ENCODE results near the gene GPR176.

GPR176 gene

GRCh38 chr15:39804026-39804425, 116.0 kb downstream of the GPR176 start:
- no peak for DNase-seq (ENCODE audit: low read depth in 3 of 3)

- DNase-seq (ENCODE audit: low read depth in 3 of 3), result no peak
Observed at GRCh38 chr15:39803016-39803415, 117.0 kb downstream of the GPR176 start.

GRCh38 chr15:39801641-39802309, 118.3 kb downstream of the GPR176 start:
- DNase-seq (ENCODE audit: low read depth in 3 of 3), result no peak

GRCh38 chr15:39799552-39800011, 120.5 kb downstream of the GPR176 start:
- DNase-seq (ENCODE audit: low read depth in 3 of 3), result no peak

GRCh38 chr15:39798382-39798781, 121.7 kb downstream of the GPR176 start:
- DNase-seq (ENCODE audit: low read depth in 3 of 3), result no peak

- no peak for DNase-seq (ENCODE audit: low read depth in 3 of 3)
Observed at GRCh38 chr15:39797407-39797806, 122.7 kb downstream of the GPR176 start.

GRCh38 chr15:39796601-39797000, 123.5 kb downstream of the GPR176 start:
- DNase-seq (ENCODE audit: low read depth in 3 of 3), result no peak

GRCh38 chr15:39795486-39795885, 124.6 kb downstream of the GPR176 start:
- DNase-seq (ENCODE audit: low read depth in 3 of 3), result no peak

GRCh38 chr15:39794954-39795353, 125.1 kb downstream of the GPR176 start:
- DNase-seq (ENCODE audit: low read depth in 3 of 3), result no peak

GRCh38 chr15:39793923-39794322, 126.1 kb downstream of the GPR176 start:
- DNase-seq (ENCODE audit: low read depth in 3 of 3), result no peak

GRCh38 chr15:39792844-39793335, 127.2 kb downstream of the GPR176 start:
- DNase-seq (ENCODE audit: low read depth in 3 of 3), result no peak

GRCh38 chr15:39792025-39792843, 127.8 kb downstream of the GPR176 start:
- DNase-seq (ENCODE audit: low read depth in 3 of 3), result no peak

- DNase-seq (ENCODE audit: low read depth in 3 of 3), result no peak
Observed at GRCh38 chr15:39789736-39790135, 130.3 kb downstream of the GPR176 start.

- DNase-seq (ENCODE audit: low read depth in 3 of 3), result no peak
Observed at GRCh38 chr15:39788800-39789565, 131.1 kb downstream of the GPR176 start.

- DNase-seq (ENCODE audit: low read depth in 3 of 3), result no peak
Observed at GRCh38 chr15:39788108-39788507, 132.0 kb downstream of the GPR176 start.

- no peak for DNase-seq (ENCODE audit: low read depth in 3 of 3)
Observed at GRCh38 chr15:39787479-39787878, 132.6 kb downstream of the GPR176 start.

GRCh38 chr15:39786447-39787056, 133.5 kb downstream of the GPR176 start:
- DNase-seq (ENCODE audit: low read depth in 3 of 3), result no peak

GRCh38 chr15:39785841-39786240, 134.2 kb downstream of the GPR176 start:
- no peak for DNase-seq (ENCODE audit: low read depth in 3 of 3)

GRCh38 chr15:39785139-39785538, 134.9 kb downstream of the GPR176 start:
- no peak for DNase-seq (ENCODE audit: low read depth in 3 of 3)

GRCh38 chr15:39784638-39785037, 135.4 kb downstream of the GPR176 start:
- no peak for DNase-seq (ENCODE audit: low read depth in 3 of 3)

GRCh38 chr15:39784125-39784524, 135.9 kb downstream of the GPR176 start:
- no peak for DNase-seq (ENCODE audit: low read depth in 3 of 3)

Data from stimulated activated CD4-positive, alpha-beta T cell treated with anti-CD3 and anti-CD28 coated beads, TNF-alpha, amount 100 ng/mL, for 48 hours (primary cell).